Measurements from ENCODE around the gene LIN28B. TPM values are rescaled to one million over a fixed set of nuclear protein-coding genes. Genes with fewer than 3 reads are reported as not detected.

Gene LIN28B
- total and polyA plus RNA-seq, 2 of the 4 experiments (the other 2 are of a cell fraction), result not detected

GRCh38 chr6:105057160-105057559 is 100.3 kb downstream of the LIN28B start:
- ATAC-seq (ENCODE audit: low read depth) (no peak), DNase-seq (no peak)
- H3K4ac ChIP-seq (ENCODE audit: low read depth, low read length), result no peak overlapping the region
- no peaks in the 10 kb centered on the region for H3K36me3 ChIP-seq (ENCODE audit: control insufficient read depth, insufficient read depth, low read length)
- no peak overlapping the region for H3K56ac ChIP-seq (ENCODE audit: extremely low read depth, insufficient read depth, low read length)
- H3K27ac ChIP-seq (ENCODE audit: insufficient read depth, low read length), result no peak overlapping the region
- no peak overlapping the region for H2BK20ac ChIP-seq (ENCODE audit: low read depth, low read length)
- H4K20me1 ChIP-seq (ENCODE audit: insufficient read depth, low read length), result no peaks in the 10 kb centered on the region
- no peak overlapping the region for H4K5ac ChIP-seq (ENCODE audit: low read depth, low read length)
- no peak overlapping the region for H2AK9ac ChIP-seq (replicated peaks; ENCODE audit: low read depth, low read length, poor library complexity)
- no peak overlapping the region for H3K4me2 ChIP-seq (ENCODE audit: low read depth, low read length)
- no peak overlapping the region for H4K8ac ChIP-seq (ENCODE audit: low read depth in 2 of 2, low read length in 2 of 2)
- no peak for TF ChIP-seq CEBPB (IDR thresholded peaks at IDR 0.05; ENCODE audit: low read depth, low read length)
- TF ChIP-seq USF2 (IDR thresholded peaks at IDR 0.05; ENCODE audit: low read depth, low read length), result no peak
- no peak for TF ChIP-seq POLR2A (IDR thresholded peaks at IDR 0.05; ENCODE audit: low read depth, low read length)
- TF ChIP-seq RFX5 (IDR thresholded peaks at IDR 0.05; ENCODE audit: low read depth, low read length), result no peak
- no peak for TF ChIP-seq NFE2L2 (IDR thresholded peaks at IDR 0.05; ENCODE audit: low read depth, low read length)
- no peak for TF ChIP-seq RCOR1 (IDR thresholded peaks at IDR 0.05; ENCODE audit: insufficient replicate concordance, low read length)
- no peak for TF ChIP-seq FOS (IDR thresholded peaks at IDR 0.05; ENCODE audit: low read depth, low read length)
- no peak for TF ChIP-seq CHD1 (IDR thresholded peaks at IDR 0.05; ENCODE audit: low read depth, low read length)
- H3K4me1 ChIP-seq (ENCODE audit: control insufficient read depth, insufficient read depth, low read length), result no peaks in the 10 kb centered on the region
- no peak overlapping the region for H2AFZ ChIP-seq (replicated peaks; ENCODE audit: low read length, poor library complexity)
- H3K9ac ChIP-seq (ENCODE audit: low read depth, low read length), result no peak overlapping the region
- in situ Hi-C loops (cut with MboI; ENCODE audit: low sequenced_read_pairs), result no loop called here
- H3K4me3 ChIP-seq (ENCODE audit: insufficient read depth, low read depth, low read length), result no peak overlapping the region
- H2BK120ac ChIP-seq (ENCODE audit: low read depth, low read length), result no peak overlapping the region
- H3K14ac ChIP-seq (replicated peaks; ENCODE audit: low read depth, low read length), result no peak overlapping the region
- H3K18ac ChIP-seq (ENCODE audit: low read depth, low read length), result no peak overlapping the region
- ChIA-PET CTCF (no interaction called here), POLR2A (ENCODE audit: unreplicated experiment) (no interaction called here)
- intact Hi-C loops (cut with micrococcal nuclease), result no loop called here
- H2BK5ac ChIP-seq (ENCODE audit: low read depth, low read length, poor library complexity, severe bottlenecking), result no peak overlapping the region
- dilution Hi-C loops (cut with HindIII; ENCODE audit: low sequenced_read_pairs, unreplicated experiment), result no loop called here
- H3K23ac ChIP-seq (ENCODE audit: low read depth, low read length), result no peak overlapping the region
- no TSS peak for BruUV-seq (replicated peaks)
- no peak overlapping the region for H4K91ac ChIP-seq (ENCODE audit: insufficient read depth, low read depth, low read length)
- WGBS, 2 experiments (ENCODE audit: extremely low coverage in 2 of 2, insufficient read length in 1 of 2), result no CpG with 5 or more reads among the region's 1 CpG
- H3K79me1 ChIP-seq (ENCODE audit: low read depth in 1 of 2, low read length in 2 of 2), result no peaks in the 10 kb centered on the region
- no peak overlapping the region for H2AK5ac ChIP-seq (ENCODE audit: low read depth, low read length)
- H2BK15ac ChIP-seq (ENCODE audit: low read depth, low read length), result no peak overlapping the region
- no peaks in the 10 kb centered on the region for H3K9me3 ChIP-seq (ENCODE audit: control insufficient read depth, insufficient read depth, low read length)
- H3K9me1 ChIP-seq (ENCODE audit: insufficient read depth, low read length), result no peaks in the 10 kb centered on the region
- peaks cover 9% of the 10 kb centered on the region; the same call in 1 of the 2 replicates for H3K27me3 ChIP-seq (ENCODE audit: control insufficient read depth, insufficient read depth, low read length)
